ENCODE data around the gene TENM4.

DNA sequence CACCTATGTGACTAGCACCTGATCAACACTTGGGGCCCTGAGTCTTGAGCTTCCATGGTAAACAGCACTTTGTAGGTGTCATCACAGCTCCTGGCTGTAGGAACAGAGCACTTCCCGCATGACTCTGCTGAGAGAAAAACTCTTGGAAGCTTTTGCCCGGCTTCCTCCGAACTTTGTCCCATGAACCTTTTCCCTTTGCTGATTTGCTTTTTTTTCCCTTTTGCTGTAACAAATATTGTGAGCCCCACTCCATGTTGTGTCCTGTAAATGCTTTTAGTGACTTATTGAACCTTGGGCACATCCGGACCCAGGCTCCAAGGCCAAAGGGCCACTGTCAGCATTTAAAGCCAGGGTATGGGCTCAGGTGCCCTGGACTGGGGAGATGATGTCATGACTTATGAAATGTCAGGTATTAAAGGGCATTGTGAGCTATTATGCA, 391.1 kb downstream of the TENM4 start:
- no peak for TF ChIP-seq POLR2A (IDR thresholded peaks at IDR 0.05)
- TF ChIP-seq, protein P1, sequence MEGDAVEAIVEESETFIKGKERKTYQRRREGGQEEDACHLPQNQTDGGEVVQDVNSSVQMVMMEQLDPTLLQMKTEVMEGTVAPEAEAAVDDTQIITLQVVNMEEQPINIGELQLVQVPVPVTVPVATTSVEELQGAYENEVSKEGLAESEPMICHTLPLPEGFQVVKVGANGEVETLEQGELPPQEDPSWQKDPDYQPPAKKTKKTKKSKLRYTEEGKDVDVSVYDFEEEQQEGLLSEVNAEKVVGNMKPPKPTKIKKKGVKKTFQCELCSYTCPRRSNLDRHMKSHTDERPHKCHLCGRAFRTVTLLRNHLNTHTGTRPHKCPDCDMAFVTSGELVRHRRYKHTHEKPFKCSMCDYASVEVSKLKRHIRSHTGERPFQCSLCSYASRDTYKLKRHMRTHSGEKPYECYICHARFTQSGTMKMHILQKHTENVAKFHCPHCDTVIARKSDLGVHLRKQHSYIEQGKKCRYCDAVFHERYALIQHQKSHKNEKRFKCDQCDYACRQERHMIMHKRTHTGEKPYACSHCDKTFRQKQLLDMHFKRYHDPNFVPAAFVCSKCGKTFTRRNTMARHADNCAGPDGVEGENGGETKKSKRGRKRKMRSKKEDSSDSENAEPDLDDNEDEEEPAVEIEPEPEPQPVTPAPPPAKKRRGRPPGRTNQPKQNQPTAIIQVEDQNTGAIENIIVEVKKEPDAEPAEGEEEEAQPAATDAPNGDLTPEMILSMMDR (IDR thresholded peaks at IDR 0.05): no peak
